ENCODE results near the gene CNGB1.
"Not testable (repeated sequence)": the region's sequence is repeated elsewhere in the genome, so short reads cannot be mapped to it uniquely, and the experiment has no call there.

CNGB1 gene

DNA sequence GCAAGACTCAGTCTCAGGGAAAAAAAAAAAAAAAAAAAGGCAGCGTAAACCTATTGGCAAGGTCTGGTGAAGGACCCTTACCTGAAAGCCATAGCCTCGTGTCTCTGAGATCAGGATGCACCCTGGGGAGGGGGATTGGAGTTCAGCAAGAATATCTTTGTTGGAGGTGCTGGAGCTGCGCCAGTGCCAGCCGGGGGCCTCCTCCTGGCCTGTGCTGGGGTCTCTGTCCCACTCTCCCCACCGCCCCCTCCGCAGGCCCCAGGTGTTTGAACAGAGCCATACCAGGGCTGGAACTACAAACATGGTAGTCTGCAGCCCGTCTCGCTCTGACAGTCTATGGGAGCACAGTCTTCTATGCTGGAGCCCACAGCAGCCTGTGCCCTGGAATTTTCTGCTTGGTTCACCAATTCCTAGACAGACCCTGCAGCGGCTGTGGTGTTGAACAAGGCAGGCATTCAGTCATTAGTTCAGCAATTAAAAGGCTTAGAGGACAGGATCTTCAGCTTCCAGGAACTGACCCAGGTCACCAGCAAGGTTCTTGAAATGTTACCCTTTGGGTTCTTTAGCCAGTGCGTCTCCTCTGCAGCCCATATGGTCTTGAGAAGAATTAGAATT, 126.4 kb downstream of the CNGB1 start:
- Histone ChIP-seq H3K27ac (ENCODE audit: low read depth, low read length) (no peak overlapping the region), H3K36me3 (ENCODE audit: control insufficient read depth in 5 of 5, insufficient read depth in 5 of 5, low read length in 5 of 5) (no peaks in the 10 kb centered on the region), H3K9ac (ENCODE audit: low read length in 5 of 5) (no peak overlapping the region), H3K4me1 (ENCODE audit: control insufficient read depth in 5 of 5, insufficient read depth in 5 of 5, low read length in 5 of 5) (no peaks in the 10 kb centered on the region), H3K27me3 (ENCODE audit: control insufficient read depth in 5 of 5, insufficient read depth in 4 of 5, low read length in 5 of 5) (no peaks in the 10 kb centered on the region), H3K4me3 (ENCODE audit: low read depth in 1 of 5, low read length in 5 of 5) (no peak overlapping the region), H3K9me3 (ENCODE audit: control insufficient read depth in 5 of 5, low read length in 5 of 5) (no peaks in the 10 kb centered on the region)

DNA sequence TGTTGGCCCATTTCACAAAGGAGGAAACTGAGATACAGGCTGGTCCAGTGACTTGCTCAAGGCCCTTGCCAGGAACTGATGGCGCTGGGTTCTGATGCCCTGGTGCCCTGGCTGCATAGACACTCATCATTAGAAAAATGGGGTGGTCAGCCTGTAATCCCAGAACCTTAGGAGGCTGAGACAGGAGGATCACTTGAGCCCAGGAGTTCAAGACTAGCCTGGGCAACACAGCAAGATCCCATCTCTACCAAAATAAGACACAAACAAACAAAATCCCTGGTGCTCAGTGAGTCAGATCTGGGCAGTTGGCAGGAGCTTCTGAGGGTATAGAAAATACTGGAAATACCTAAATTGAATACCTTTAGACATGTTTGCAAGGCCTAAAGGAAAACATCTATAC, 127.5 kb downstream of the CNGB1 start:
- Histone ChIP-seq H3K9me3 (ENCODE audit: control insufficient read depth in 5 of 5, low read length in 5 of 5) (no peaks in the 10 kb centered on the region), H3K4me1 (ENCODE audit: control insufficient read depth in 5 of 5, insufficient read depth in 5 of 5, low read length in 5 of 5) (no peaks in the 10 kb centered on the region), H3K27ac (ENCODE audit: low read depth, low read length) (no peak overlapping the region), H3K27me3 (ENCODE audit: control insufficient read depth in 5 of 5, insufficient read depth in 4 of 5, low read length in 5 of 5) (no peaks in the 10 kb centered on the region), H3K36me3 (ENCODE audit: control insufficient read depth in 5 of 5, insufficient read depth in 5 of 5, low read length in 5 of 5) (no peaks in the 10 kb centered on the region), H3K9ac (ENCODE audit: low read length in 5 of 5) (no peak overlapping the region), H3K4me3 (ENCODE audit: low read depth in 1 of 5, low read length in 5 of 5) (no peak overlapping the region)

DNA sequence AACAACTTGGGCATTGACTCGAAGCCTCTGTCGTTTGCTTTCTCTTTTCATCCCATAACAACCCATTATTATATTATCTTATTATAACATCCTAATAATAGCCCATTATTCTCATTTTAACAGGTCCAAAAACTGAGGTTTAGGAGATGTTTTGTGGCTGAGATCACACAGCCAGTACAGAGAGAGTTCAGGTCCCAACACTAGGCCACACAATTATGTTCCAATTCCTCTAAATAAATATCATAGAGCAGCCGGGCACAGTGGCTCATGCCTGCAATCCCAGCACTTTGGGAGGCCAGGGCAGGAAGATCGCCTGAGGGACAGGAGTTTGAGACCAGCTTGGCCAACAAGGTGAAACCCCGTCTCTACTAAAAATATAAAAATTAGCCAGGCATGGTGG, 128.3 kb downstream of the CNGB1 start:
- no peaks in the 10 kb centered on the region for H3K9me3 ChIP-seq (ENCODE audit: control insufficient read depth in 5 of 5, low read length in 5 of 5)
- no peaks in the 10 kb centered on the region for H3K36me3 ChIP-seq (ENCODE audit: control insufficient read depth in 5 of 5, insufficient read depth in 5 of 5, low read length in 5 of 5)
- H3K27me3 ChIP-seq (ENCODE audit: control insufficient read depth in 5 of 5, insufficient read depth in 4 of 5, low read length in 5 of 5) = no peaks in the 10 kb centered on the region
- no peak overlapping the region for H3K9ac ChIP-seq (ENCODE audit: low read length in 5 of 5)
- no peak overlapping the region for H3K27ac ChIP-seq (ENCODE audit: low read depth, low read length)
- no peaks in the 10 kb centered on the region for H3K4me1 ChIP-seq (ENCODE audit: control insufficient read depth in 5 of 5, insufficient read depth in 5 of 5, low read length in 5 of 5)
- H3K4me3 ChIP-seq (ENCODE audit: low read depth in 1 of 5, low read length in 5 of 5) = no peak overlapping the region

GRCh38 chr16:57840833-57841232, 130.1 kb downstream of the CNGB1 start:
- Histone ChIP-seq H3K27ac (ENCODE audit: low read depth, low read length) (no peak overlapping the region), H3K4me1 (ENCODE audit: control insufficient read depth in 5 of 5, insufficient read depth in 5 of 5, low read length in 5 of 5) (peaks cover 0 to 6% (median 0%) of the 10 kb centered on the region in 5 donors), H3K27me3 (ENCODE audit: control insufficient read depth in 5 of 5, insufficient read depth in 4 of 5, low read length in 5 of 5) (no peaks in the 10 kb centered on the region), H3K9ac (ENCODE audit: low read length in 5 of 5) (no peak overlapping the region), H3K36me3 (ENCODE audit: control insufficient read depth in 5 of 5, insufficient read depth in 5 of 5, low read length in 5 of 5) (no peaks in the 10 kb centered on the region), H3K4me3 (ENCODE audit: low read depth in 1 of 5, low read length in 5 of 5) (no peak overlapping the region), H3K9me3 (ENCODE audit: control insufficient read depth in 5 of 5, low read length in 5 of 5) (no peaks in the 10 kb centered on the region)

DNA sequence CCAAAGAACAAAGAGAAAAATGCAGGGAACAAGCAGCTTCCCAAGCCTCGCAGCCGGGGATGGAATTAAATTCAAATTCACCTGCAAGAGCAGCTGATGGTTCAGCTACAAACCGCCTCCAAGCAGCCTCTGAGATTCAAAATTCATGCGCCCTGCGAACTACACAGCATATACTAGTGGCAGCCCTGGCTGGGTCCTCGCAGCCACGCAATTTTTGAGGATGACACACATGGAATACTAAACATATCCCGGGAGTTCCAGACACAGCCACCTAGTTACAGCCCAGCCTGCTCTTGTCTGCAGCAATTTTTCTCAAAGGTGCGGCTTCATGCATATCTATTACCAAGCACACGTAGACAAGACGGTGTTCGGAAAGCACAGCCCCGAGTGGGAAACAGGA, 132.8 kb downstream of the CNGB1 start:
- Histone ChIP-seq H3K9ac (ENCODE audit: low read length in 5 of 5) (no peak overlapping the region), H3K36me3 (ENCODE audit: control insufficient read depth in 5 of 5, insufficient read depth in 5 of 5, low read length in 5 of 5) (no peaks in the 10 kb centered on the region), H3K27ac (ENCODE audit: low read depth, low read length) (no peak overlapping the region), H3K27me3 (ENCODE audit: control insufficient read depth in 5 of 5, insufficient read depth in 4 of 5, low read length in 5 of 5) (no peaks in the 10 kb centered on the region), H3K9me3 (ENCODE audit: control insufficient read depth in 5 of 5, low read length in 5 of 5) (no peaks in the 10 kb centered on the region), H3K4me3 (ENCODE audit: low read depth in 1 of 5, low read length in 5 of 5) (no peak overlapping the region), H3K4me1 (ENCODE audit: control insufficient read depth in 5 of 5, insufficient read depth in 5 of 5, low read length in 5 of 5) (peaks cover 0 to 9% (median 0%) of the 10 kb centered on the region in 5 donors)

GRCh38 chr16:57837305-57838125, 133.4 kb downstream of the CNGB1 start:
- Histone ChIP-seq H3K27me3 (ENCODE audit: control insufficient read depth in 5 of 5, insufficient read depth in 4 of 5, low read length in 5 of 5) (no peaks in the 10 kb centered on the region), H3K4me1 (ENCODE audit: control insufficient read depth in 5 of 5, insufficient read depth in 5 of 5, low read length in 5 of 5) (peaks cover 0 to 9% (median 0%) of the 10 kb centered on the region in 5 donors), H3K4me3 (ENCODE audit: low read depth in 1 of 5, low read length in 5 of 5) (no peak overlapping the region), H3K27ac (ENCODE audit: low read depth, low read length) (no peak overlapping the region), H3K9me3 (ENCODE audit: control insufficient read depth in 5 of 5, low read length in 5 of 5) (no peaks in the 10 kb centered on the region), H3K9ac (ENCODE audit: low read length in 5 of 5) (no peak overlapping the region), H3K36me3 (ENCODE audit: control insufficient read depth in 5 of 5, insufficient read depth in 5 of 5, low read length in 5 of 5) (no peaks in the 10 kb centered on the region)

DNA sequence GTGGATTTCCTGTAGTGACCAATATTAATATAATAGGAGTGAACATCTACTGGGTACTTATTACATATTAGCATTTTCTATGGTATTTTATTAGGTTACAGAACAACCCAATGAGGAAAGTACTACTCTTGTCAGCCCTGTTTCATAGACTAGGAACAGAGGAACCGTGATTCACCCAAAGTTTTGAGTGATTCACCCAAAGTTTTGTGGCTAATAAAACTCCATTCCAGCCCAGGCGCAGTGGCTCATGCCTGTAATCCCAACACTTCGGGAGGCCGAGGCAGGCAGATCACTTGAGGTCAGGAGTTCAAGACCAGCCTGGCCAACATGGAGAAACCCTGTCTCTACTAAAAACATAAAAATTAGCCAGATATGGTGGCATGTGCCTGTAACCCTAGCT, 135.5 kb downstream of the CNGB1 start:
- H3K36me3 ChIP-seq (ENCODE audit: control insufficient read depth in 5 of 5, insufficient read depth in 5 of 5, low read length in 5 of 5); H3K4me3 ChIP-seq (ENCODE audit: low read depth in 1 of 5, low read length in 5 of 5); H3K27me3 ChIP-seq (ENCODE audit: control insufficient read depth in 5 of 5, insufficient read depth in 4 of 5, low read length in 5 of 5); H3K9ac ChIP-seq (ENCODE audit: low read length in 5 of 5); H3K9me3 ChIP-seq (ENCODE audit: control insufficient read depth in 5 of 5, low read length in 5 of 5): not testable (repeated sequence)
- H3K27ac ChIP-seq (ENCODE audit: low read depth, low read length) = peak overlapping the region; percentile 33
- peaks cover 0 to 22% (median 11%) of the 10 kb centered on the region in 5 donors for H3K4me1 ChIP-seq (ENCODE audit: control insufficient read depth in 5 of 5, insufficient read depth in 5 of 5, low read length in 5 of 5)

DNA sequence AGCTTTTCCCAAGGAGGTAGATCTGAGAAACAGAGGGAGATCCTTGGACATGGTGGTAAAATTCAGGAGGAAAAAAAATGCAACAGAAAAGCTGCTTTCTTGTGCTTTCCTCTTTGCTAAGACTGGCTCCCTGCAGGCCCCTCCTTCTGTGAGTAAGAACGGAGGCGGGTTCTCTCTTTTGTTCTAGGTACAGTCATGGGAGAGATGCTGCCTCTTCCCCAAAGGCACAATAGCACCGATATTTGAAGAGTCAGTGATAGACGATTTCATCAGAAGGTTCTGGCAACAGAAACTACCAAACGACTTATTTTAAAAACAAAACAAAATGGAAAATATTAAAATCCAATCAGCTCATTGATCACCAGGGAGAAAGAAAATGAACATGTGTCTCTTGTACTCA, 136.0 kb downstream of the CNGB1 start:
- Histone ChIP-seq H3K9me3 (ENCODE audit: control insufficient read depth in 5 of 5, low read length in 5 of 5) (no peaks in the 10 kb centered on the region), H3K27ac (ENCODE audit: low read depth, low read length) (peak overlapping the region; percentile 33), H3K4me3 (ENCODE audit: low read depth in 1 of 5, low read length in 5 of 5) (no peak overlapping the region), H3K9ac (ENCODE audit: low read length in 5 of 5) (no peak overlapping the region), H3K36me3 (ENCODE audit: control insufficient read depth in 5 of 5, insufficient read depth in 5 of 5, low read length in 5 of 5) (no peaks in the 10 kb centered on the region), H3K27me3 (ENCODE audit: control insufficient read depth in 5 of 5, insufficient read depth in 4 of 5, low read length in 5 of 5) (no peaks in the 10 kb centered on the region), H3K4me1 (ENCODE audit: control insufficient read depth in 5 of 5, insufficient read depth in 5 of 5, low read length in 5 of 5) (peaks cover 0 to 25% (median 11%) of the 10 kb centered on the region in 5 donors)

Measured in subcutaneous abdominal adipose tissue (tissue), 5 donors.